Esophagus (tissue), 2 donors: ENCODE results near the gene TBC1D3B. TPM values are rescaled to one million over a fixed set of nuclear protein-coding genes. Genes with fewer than 3 reads are reported as not detected.

Source experiments
- H3K27ac ChIP-seq, 2 donors: one replicate each; pipeline ENCODE4 v1.5.1; 2013; ENCODE audit warnings: low read depth in 2 of 2, mild to moderate bottlenecking in 2 of 2, inconsistent platforms in 1 of 2, low read length in 1 of 2, moderate library complexity in 1 of 2
- H3K27me3 ChIP-seq, 2 donors: one replicate each; pipeline ENCODE4 v1.6.1; 2013; ENCODE audit warnings: low read length in 2 of 2, control low read depth in 1 of 2, mild to moderate bottlenecking in 1 of 2; ENCODE audit not compliant: insufficient read depth in 2 of 2, control insufficient read depth in 1 of 2
- H3K36me3 ChIP-seq, 2 donors: one replicate each; pipeline ENCODE4 v1.6.1; 2013; ENCODE audit warnings: low read length in 1 of 2; ENCODE audit not compliant: control insufficient read depth in 2 of 2, insufficient read depth in 2 of 2
- H3K4me1 ChIP-seq, 2 donors: one replicate each; pipeline ENCODE4 v1.6.1; 2013; ENCODE audit warnings: low read length in 1 of 2; ENCODE audit not compliant: control insufficient read depth in 2 of 2, insufficient read depth in 2 of 2
- H3K4me3 ChIP-seq, 2 donors: one replicate each; pipeline ENCODE4 v1.5.1; 2013; ENCODE audit warnings: low read length in 2 of 2, mild to moderate bottlenecking in 2 of 2, low read depth in 1 of 2, moderate library complexity in 1 of 2
- H3K9me3 ChIP-seq, 2 donors: one replicate each; pipeline ENCODE4 v1.6.1; 2013; ENCODE audit warnings: mild to moderate bottlenecking in 2 of 2, low read depth in 1 of 2, low read length in 1 of 2, moderate library complexity in 1 of 2; ENCODE audit not compliant: control insufficient read depth in 2 of 2, insufficient read depth in 1 of 2
- WGBS, 2 donors: extraction: QIAGEN DNeasy Blood & Tissue Kit; methylation state at CpG; one replicate each; pipeline ENCODE4 v1.1.7; 2013; 5-methylcytosine and 5-hydroxymethylcytosine counted together
- polyA plus RNA-seq, 2 donors: library from polyadenylated mRNA; stranded (reverse); fragments of 200-250 nt; gene quantifications; one replicate each; pipeline ENCODE4 v1.2.3, GENCODE V29; 2013
- donor health status: healthy with polysubstance abuse.
- donor health status: Bipolar disorder and iron deficiency.

TBC1D3B gene
- polyA plus RNA-seq, 2 donors: 5.8 to 6.9 TPM

DNA sequence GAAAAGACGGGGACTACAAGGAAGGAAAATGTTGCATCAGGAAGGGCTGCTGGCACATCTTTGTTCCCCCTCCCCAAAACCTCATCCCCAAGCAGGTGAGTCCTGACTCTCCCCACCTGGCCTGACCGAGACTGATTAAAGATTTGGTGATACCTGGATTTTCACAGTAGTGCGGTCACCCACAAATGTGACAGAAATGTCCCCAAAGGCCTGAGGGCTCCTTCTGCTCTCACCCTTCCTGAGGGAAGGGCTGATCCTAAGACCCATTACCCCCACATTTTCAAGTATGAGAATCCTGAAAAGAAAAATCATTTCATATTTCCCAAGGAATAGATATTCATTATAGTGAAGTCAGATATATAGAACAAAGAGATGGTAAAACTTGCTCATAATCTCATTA, 28.8 kb downstream of the TBC1D3B start:
- WGBS, 2 donors: 65 to 85% methylated on average over 3 of the region's 3 CpGs
- Histone ChIP-seq H3K4me3 (no peak overlapping the region), H3K27ac (no peak overlapping the region)

DNA sequence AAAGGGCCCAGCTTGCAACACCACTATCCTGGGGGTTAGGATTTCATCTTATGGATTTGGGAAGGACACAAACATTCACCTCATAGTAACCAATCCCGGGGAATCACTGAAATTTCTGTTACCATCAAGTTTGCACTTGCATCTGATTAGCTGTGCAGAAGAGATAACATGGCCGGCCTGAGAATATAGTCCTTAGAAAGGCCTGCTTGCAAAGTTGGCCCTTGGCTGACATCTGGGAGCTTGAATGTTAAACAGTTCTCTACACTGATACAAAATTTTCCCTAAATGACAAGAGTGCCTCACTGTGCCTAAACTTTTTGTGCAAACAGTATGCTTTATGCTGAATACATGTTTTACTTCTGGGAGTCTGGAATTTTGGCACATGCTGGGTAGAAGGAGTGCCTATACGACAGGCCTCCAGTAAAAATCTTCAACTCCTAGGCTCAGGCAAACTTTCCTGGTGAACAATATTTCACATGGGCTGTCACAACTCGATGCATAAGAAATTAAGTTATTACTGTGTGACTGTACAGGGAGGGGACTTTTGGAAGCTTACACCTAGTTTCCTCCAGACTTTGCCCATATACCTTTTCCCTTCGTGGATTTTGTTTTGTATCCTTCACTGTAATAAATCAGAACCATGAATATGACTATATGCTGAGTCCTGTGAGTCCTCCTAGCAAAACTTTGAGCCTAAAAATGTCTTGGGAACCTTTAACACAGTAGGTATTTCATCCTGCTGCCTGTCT, 31.3 kb downstream of the TBC1D3B start:
- Histone ChIP-seq H3K27me3 (no peaks in the 10 kb centered on the region), H3K27ac (no peak overlapping the region), H3K4me1 (no peaks in the 10 kb centered on the region), H3K4me3 (no peak overlapping the region), H3K36me3 (no peaks in the 10 kb centered on the region), H3K9me3 (no peaks in the 10 kb centered on the region)
- 65 to 79% methylated on average over 5 of the region's 5 CpGs for WGBS, 2 donors

More for the DNA sequence above, 28.8 kb downstream of the TBC1D3B start:
- Histone ChIP-seq H3K9me3 (no peaks in the 10 kb centered on the region), H3K36me3 (no peaks in the 10 kb centered on the region), H3K27me3 (no peaks in the 10 kb centered on the region), H3K4me1 (no peaks in the 10 kb centered on the region)

DNA sequence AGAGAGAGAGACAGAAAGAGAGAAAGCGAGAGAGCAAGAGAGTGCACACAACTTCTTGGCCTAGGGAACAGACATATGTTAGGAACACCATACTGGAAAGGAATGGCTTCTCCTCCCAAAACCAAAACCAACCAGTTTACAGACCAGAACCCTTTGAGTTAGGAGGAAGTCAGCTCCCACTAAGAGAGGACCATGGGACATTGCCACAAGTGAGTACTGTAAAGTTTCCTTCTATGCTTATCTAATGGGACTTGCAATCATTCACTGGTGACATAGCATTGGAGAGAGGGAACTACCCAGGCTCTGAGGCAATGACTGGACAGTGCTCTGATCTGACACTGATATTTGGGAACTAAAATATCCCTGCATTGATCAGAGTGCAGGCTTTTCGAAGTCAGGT, 32.4 kb downstream of the TBC1D3B start:
- Histone ChIP-seq H3K36me3 (no peaks in the 10 kb centered on the region), H3K27me3 (no peaks in the 10 kb centered on the region), H3K4me3 (no peak overlapping the region), H3K9me3 (no peaks in the 10 kb centered on the region), H3K27ac (no peak overlapping the region), H3K4me1 (no peaks in the 10 kb centered on the region)
- WGBS, 2 donors: 94 to 99% methylated on average over 2 of the region's 2 CpGs

DNA sequence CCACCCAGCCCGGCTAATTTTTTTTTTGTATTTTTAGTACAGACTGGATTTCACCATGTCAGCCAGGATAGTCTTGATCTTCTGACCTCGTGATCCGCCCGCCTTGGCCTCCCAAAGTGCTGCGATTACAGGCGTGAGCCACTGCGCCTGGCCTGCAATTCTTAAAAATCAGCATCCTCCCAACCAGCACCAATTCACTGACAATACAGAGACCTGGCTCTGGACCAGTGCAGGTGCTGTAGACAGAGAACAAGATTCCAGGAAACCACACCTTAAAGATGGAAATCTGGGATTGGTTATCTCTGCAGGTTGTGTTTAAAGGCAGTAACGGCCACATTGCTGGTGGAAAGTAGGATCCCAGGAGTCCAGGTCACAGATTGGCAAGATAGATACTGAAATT, 33.6 kb downstream of the TBC1D3B start:
- whole genome bisulfite sequencing, 2 donors: 89% methylated on average over 8 of the region's 8 CpGs
- Histone ChIP-seq H3K4me3 (no peak overlapping the region), H3K9me3 (no peaks in the 10 kb centered on the region), H3K4me1 (no peaks in the 10 kb centered on the region), H3K27ac (no peak overlapping the region), H3K36me3 (no peaks in the 10 kb centered on the region), H3K27me3 (no peaks in the 10 kb centered on the region)

DNA sequence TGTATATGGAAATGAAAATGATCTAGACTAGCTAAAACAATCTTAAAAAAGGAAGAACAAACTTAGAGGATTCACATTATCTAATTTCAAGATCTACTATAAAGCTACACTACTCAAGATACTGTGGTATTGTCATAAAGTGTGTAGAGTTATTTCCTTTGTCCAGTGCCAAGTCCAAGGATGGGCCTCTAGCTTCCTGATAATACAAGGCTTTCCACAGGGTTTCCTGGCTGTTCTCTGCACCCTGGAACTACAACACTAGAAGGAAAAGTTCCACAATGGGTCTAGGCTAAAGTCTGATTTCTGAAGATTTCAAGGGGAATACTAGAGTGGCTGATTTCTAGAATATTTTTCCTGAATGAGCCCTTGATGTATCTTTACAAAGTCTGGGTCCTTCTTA, 34.2 kb downstream of the TBC1D3B start:
- no peak overlapping the region for H3K4me3 ChIP-seq
- no peaks in the 10 kb centered on the region for H3K9me3 ChIP-seq
- H3K27ac ChIP-seq: no peak overlapping the region
- no peaks in the 10 kb centered on the region for H3K27me3 ChIP-seq
- H3K36me3 ChIP-seq: no peaks in the 10 kb centered on the region
- H3K4me1 ChIP-seq: no peaks in the 10 kb centered on the region

DNA sequence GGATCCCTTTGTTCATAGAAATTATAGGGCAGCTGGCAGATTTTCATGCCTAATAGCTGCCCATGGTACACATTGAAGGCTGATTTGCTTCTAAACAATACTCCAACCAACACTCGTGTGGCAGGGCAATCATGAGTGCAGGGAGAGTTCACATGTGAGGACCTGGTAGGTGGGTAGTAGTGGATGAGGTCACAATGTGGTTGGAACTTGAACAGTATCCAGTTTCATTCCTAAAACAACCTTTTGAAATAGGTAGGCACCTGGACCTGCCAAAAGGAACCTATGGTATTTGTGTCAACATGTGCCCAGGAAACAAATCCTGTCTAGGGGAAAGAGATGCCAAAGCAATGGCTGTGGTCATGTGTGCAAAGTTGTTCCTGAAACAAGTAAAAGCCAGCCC, 40.0 kb downstream of the TBC1D3B start:
- 45 to 55% methylated on average over 1 of the region's 1 CpG for WGBS, 2 donors
- H3K4me3 ChIP-seq: no peak overlapping the region
- no peak overlapping the region for H3K27ac ChIP-seq
- H3K9me3 ChIP-seq: no peaks in the 10 kb centered on the region
- H3K36me3 ChIP-seq: no peaks in the 10 kb centered on the region
- H3K27me3 ChIP-seq: no peaks in the 10 kb centered on the region
- no peaks in the 10 kb centered on the region for H3K4me1 ChIP-seq

DNA sequence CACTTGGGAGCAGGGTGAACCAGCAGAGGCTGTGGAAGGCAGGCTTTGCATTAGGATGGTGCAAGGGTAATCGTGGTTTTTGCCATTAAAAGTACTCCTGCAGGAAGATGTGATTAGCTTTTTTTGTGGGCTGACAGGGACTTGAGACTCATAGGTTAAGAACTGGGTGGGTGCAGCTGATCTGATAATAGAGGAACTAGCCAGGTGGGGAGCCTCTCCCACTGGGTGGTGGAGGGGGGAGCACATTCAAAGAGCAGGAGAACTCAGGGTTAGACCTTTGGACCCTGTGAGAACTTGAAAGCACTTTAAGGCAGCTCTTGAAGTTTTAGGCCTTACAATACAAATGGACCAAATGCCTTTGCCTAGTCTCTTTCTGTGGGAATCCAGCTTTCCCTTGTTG, 40.4 kb downstream of the TBC1D3B start:
- Histone ChIP-seq H3K27ac (no peak overlapping the region), H3K4me1 (no peaks in the 10 kb centered on the region), H3K36me3 (no peaks in the 10 kb centered on the region), H3K9me3 (no peaks in the 10 kb centered on the region), H3K4me3 (no peak overlapping the region), H3K27me3 (no peaks in the 10 kb centered on the region)
- WGBS, 2 donors: 76 to 81% methylated on average over 1 of the region's 1 CpG

DNA sequence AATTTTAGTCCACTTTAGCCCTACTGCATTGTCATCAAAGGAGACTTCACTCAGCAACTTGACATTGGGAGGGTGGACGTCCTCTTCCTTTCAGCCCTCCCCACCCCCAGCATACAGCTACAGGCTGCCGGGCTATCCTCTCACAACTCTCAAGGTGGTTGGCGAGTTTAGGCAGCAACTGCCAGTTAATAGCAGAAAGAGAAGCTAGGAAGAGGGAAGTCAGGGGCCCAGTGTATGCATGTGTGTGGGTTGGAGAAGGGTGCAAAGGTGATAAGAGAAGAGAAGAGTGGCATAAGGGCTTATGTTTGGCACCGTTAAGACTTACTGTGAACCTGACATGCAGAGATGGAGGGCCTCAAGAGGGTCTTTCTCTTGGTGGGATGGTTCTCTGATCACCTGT, 41.0 kb downstream of the TBC1D3B start:
- no peaks in the 10 kb centered on the region for H3K4me1 ChIP-seq
- H3K27ac ChIP-seq: no peak overlapping the region
- H3K9me3 ChIP-seq: no peaks in the 10 kb centered on the region
- 79 to 86% methylated on average over 4 of the region's 4 CpGs for WGBS, 2 donors
- H3K27me3 ChIP-seq: no peaks in the 10 kb centered on the region
- no peak overlapping the region for H3K4me3 ChIP-seq
- no peaks in the 10 kb centered on the region for H3K36me3 ChIP-seq

DNA sequence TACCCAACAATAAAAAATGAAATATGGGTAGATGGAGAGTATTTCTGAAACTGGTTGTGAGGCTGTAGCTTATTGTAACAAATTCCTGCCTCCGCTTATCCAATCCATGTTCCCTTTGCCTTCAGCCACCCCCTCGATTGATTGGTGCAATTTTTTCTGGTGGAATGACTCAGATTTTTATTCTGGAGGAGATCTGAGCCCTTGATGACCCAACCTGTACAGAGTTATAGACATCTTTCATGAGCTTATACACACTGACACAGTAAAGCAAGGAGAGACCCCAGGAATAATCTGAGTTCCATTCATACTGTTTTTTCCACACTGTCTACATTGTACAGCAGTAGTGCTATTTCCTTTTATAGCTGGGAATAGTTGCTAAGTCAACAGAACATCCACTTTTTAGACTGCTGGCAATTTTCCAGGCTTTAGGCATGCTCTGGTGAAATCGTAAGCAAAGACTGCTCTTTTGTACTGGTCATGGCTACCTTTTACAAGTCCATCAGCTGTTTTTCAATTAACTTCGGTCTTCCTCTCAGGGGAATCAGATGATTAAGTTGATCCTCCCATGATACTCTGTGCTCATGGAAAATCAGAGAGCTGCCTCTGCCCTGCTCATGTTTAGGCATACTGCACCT, 42.7 kb downstream of the TBC1D3B start:
- Histone ChIP-seq H3K9me3 (no peaks in the 10 kb centered on the region), H3K4me3 (no peak overlapping the region), H3K36me3 (no peaks in the 10 kb centered on the region), H3K27ac (no peak overlapping the region), H3K27me3 (no peaks in the 10 kb centered on the region), H3K4me1 (no peaks in the 10 kb centered on the region)
- WGBS, 2 donors: 44 to 48% methylated on average over 4 of the region's 4 CpGs

DNA sequence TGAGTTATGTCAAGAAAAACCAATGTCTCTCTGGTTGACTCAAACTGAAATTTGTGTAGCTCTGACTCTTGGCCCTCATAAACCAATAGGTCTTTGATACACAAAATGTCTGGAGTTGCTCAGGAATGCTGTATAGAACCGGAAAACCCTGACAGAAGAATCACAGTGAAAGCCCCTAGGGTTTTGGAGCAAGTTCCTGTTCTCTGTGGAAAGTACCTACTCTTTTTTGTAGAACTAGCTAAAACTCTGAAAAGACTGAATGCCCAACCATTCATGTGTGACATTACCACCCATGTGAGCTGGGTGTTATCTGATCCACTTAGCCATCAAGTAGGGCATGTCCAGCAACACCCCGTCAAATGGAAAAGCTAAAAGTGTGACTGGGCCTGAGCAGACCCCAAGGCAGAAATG, 44.0 kb downstream of the TBC1D3B start:
- H3K9me3 ChIP-seq: no peaks in the 10 kb centered on the region
- H3K36me3 ChIP-seq: no peaks in the 10 kb centered on the region
- 53 to 59% methylated on average over 2 of the region's 2 CpGs for WGBS, 2 donors
- H3K4me1 ChIP-seq: no peaks in the 10 kb centered on the region
- H3K4me3 ChIP-seq: no peak overlapping the region
- no peak overlapping the region for H3K27ac ChIP-seq
- H3K27me3 ChIP-seq: no peaks in the 10 kb centered on the region
